Upper lobe of left lung (tissue), 4 donors: ENCODE measurements around the gene EYA4.

Experiments used
- CTCF ChIP-seq, 6 experiments: fragments of 450-650 bp in 4 of 6; fragments of 200-600 bp in 2 of 6; sonication (generic) in 2 of 6; IDR thresholded peaks; one replicate each; pipeline ENCODE4 v1.5.1; 2016 to 2019; ENCODE audit warnings: antibody characterized with exemption in 6 of 6
- EP300 ChIP-seq, 4 donors: sonication (generic); formaldehyde crosslinking; IDR thresholded peaks; one replicate each; pipeline ENCODE4 v1.5.1; 2017; ENCODE audit warnings: antibody characterized with exemption in 4 of 4, control low read depth in 2 of 4
- POLR2A ChIP-seq, 4 donors: fragments of 450-650 bp; IDR thresholded peaks; one replicate each; pipeline ENCODE4 v1.5.1; 2016 to 2017; ENCODE audit warnings: antibody characterized with exemption in 4 of 4, mild to moderate bottlenecking in 2 of 4
- POLR2AphosphoS5 ChIP-seq, 2 donors: sonication (generic); formaldehyde crosslinking; IDR thresholded peaks; one replicate each; pipeline ENCODE4 v1.5.1; 2017; ENCODE audit warnings: antibody characterized with exemption in 2 of 2

GRCh38 chr6:133551436-133551835, 310.3 kb downstream of the EYA4 start:
- no peak for TF ChIP-seq CTCF (IDR thresholded peaks at IDR 0.05)
- TF ChIP-seq POLR2A (IDR thresholded peaks at IDR 0.05) = no peak
- no peak for TF ChIP-seq POLR2AphosphoS5 (IDR thresholded peaks at IDR 0.05)
- no peak for TF ChIP-seq EP300 (IDR thresholded peaks at IDR 0.05)
